HEK293T (cell line): ENCODE results near the gene ATXN7.

Source experiments
- CTCF ChIA-PET: fragments of 350-600 bp; formaldehyde crosslinking; extraction: SDS; loops from one replicate; lab custom pipeline; 2021; ENCODE audit warnings: antibody characterized with exemption, inconsistent platforms; lab: Yijun Ruan, JAX
- POLR2A ChIA-PET: fragments of 350-600 bp; formaldehyde crosslinking; extraction: SDS; loops from one replicate; lab custom pipeline; 2020; ENCODE audit warnings: antibody characterized with exemption, inconsistent platforms; lab: Yijun Ruan, JAX
- DNase-seq: peaks from one replicate; pipeline ENCODE4 v3.0.0; 2012; ENCODE audit warnings: mixed read lengths; ENCODE audit errors: extremely low spot score
- ARNT ChIP-seq: fragments of 450-650 bp; IDR thresholded peaks from 2 replicates; pipeline ENCODE4 v1.6.1; 2017; ENCODE audit warnings: mild to moderate bottlenecking
- BHLHE40 ChIP-seq: fragments of 450-650 bp; IDR thresholded peaks from 2 replicates; pipeline ENCODE4 v1.6.1; 2016; ENCODE audit warnings: mild to moderate bottlenecking, moderate library complexity, borderline replicate concordance
- CTBP1 ChIP-seq: fragments of 450-650 bp; IDR thresholded peaks from 2 replicates; pipeline ENCODE4 v1.6.1; 2016; ENCODE audit warnings: borderline replicate concordance
- ELF4 ChIP-seq: fragments of 450-650 bp; IDR thresholded peaks from 2 replicates; pipeline ENCODE4 v1.6.1; 2017; ENCODE audit warnings: antibody characterized with exemption
- FOXA1 ChIP-seq: fragments of 450-650 bp; IDR thresholded peaks from 2 replicates; pipeline ENCODE4 v1.6.1; 2016; ENCODE audit warnings: mild to moderate bottlenecking
- FOXK2 ChIP-seq: fragments of 450-650 bp; IDR thresholded peaks from 2 replicates; pipeline ENCODE4 v1.6.1; 2016; ENCODE audit warnings: mild to moderate bottlenecking
- FOXM1 ChIP-seq: fragments of 450-650 bp; IDR thresholded peaks from 2 replicates; pipeline ENCODE4 v1.6.1; 2017; ENCODE audit warnings: mild to moderate bottlenecking, borderline replicate concordance
- HDGF ChIP-seq: fragments of 450-650 bp; IDR thresholded peaks from 2 replicates; pipeline ENCODE4 v1.6.1; 2017; ENCODE audit warnings: antibody characterized with exemption, borderline replicate concordance
- L3MBTL2 ChIP-seq: fragments of 450-650 bp; conservative IDR thresholded peaks from 2 replicates; pipeline ENCODE4 v1.6.1; 2016; ENCODE audit warnings: mild to moderate bottlenecking
- LEF1 ChIP-seq: fragments of 450-650 bp; IDR thresholded peaks from 2 replicates; pipeline ENCODE4 v1.6.1; 2017; ENCODE audit warnings: mild to moderate bottlenecking, borderline replicate concordance
- NFRKB ChIP-seq: fragments of 450-650 bp; IDR thresholded peaks from 2 replicates; pipeline ENCODE4 v1.6.1; 2016; ENCODE audit warnings: mild to moderate bottlenecking, moderate library complexity
- SP1 ChIP-seq: fragments of 450-650 bp; IDR thresholded peaks from 2 replicates; pipeline ENCODE4 v1.6.1; 2017
- SUZ12 ChIP-seq: fragments of 450-650 bp; IDR thresholded peaks from 2 replicates; pipeline ENCODE4 v1.6.1; 2016; ENCODE audit warnings: mild to moderate bottlenecking
- TARDBP ChIP-seq: fragments of 450-650 bp; IDR thresholded peaks from 2 replicates; pipeline ENCODE4 v1.6.1; 2016
- ZNF384 ChIP-seq: fragments of 450-650 bp; IDR thresholded peaks from 2 replicates; pipeline ENCODE4 v1.6.1; 2016
- TF ChIP-seq, protein P1 (sequence below): fragments of 450-650 bp; IDR thresholded peaks from 2 replicates; pipeline ENCODE4 v1.6.1; 2016

ATXN7 gene

DNA sequence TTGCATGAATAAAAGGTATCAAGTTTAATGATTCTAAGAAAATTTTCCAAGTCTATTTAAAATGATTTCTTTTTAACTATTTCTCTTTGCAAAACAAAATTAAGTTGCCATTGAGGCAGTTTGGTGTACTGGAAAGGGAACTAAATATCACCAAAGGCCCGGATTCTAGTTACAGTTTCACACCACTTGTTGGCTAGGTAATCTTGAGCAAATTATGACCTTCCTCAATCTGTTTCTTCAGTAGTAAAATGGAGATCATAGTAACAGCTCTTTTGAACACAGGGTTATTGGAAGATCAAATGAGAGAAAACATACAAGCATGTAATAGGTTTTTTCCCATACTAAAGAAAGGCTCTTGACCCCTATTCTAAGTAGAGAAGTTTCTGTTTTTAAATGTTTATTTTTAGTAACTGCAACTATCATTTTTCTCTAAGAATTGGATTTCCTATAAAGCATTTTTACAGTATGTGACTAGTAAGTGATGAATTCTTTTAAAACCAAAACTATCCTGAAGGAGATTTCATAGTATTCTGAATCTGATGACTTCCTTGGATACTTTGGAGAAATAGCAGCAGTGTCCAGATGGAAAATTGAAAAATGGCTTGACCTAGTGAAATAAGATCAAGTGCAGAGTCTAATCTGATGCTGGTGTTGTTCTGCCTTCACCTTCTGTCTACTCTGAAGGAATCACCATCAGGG, 32.8 kb downstream of the ATXN7 start:
- ChIA-PET POLR2A (interaction anchor here (1.3 kb wide), 1 partner anchor 15 kb away, joined by 3 read pairs; the partner anchor contains the start of gene SCAANT1), CTCF (interaction anchor here (1.2 kb wide), 1 partner anchor 65 kb away, joined by 3 read pairs; no protein-coding TSS in a partner anchor)
- TF ChIP-seq TARDBP (no peak), HDGF (no peak), FOXM1 (no peak), FOXA1 (no peak), CTBP1 (no peak), ARNT (no peak)
- DNase-seq: no peak

DNA sequence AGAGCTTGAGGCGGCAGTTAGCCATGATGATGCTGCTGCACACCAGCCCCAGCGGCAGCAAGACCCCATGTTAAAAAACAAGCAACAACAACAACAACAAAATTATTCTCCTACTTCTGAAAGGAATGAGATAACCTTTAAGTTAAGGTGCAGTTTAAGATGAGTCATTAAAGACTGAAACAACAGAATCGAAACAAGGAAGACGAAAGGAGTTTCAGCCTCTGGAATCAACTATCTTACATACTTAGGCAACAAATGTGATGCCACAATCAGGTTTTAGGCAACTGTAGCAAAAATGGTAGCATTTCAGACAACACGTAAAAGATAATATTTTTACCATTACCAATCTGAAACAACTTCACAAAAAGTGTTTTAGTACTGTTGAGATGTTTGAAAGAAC, 36.3 kb downstream of the ATXN7 start:
- CTCF ChIA-PET: no interaction called here
- DNase-seq: no peak
- TF ChIP-seq LEF1: no peak
- no peak for TF ChIP-seq NFRKB
- no peak for TF ChIP-seq ELF4
- TF ChIP-seq SP1: no peak
- TF ChIP-seq BHLHE40: no peak
- TF ChIP-seq HDGF: no peak
- POLR2A ChIA-PET: no interaction called here

DNA sequence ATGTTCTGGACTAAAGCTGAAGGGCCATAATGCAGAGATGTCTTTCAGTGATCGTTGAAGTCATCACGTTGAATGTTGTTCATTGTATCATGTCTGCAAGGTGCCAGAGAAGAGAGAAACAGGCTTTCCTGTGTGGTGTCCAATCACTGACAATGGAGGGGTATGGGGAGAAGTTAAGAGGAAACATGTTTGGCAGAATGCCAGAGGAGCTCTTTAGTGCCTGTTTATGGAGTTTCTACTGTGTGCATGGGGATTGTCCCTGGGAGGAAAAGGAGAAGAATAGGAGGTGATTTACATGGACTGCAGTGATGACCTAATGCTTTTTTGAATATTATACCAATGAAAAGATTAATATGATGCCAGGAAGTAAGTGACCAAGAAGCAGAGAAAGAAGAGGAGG, 36.8 kb downstream of the ATXN7 start:
- CTCF ChIA-PET: no interaction called here
- POLR2A ChIA-PET: no interaction called here
- peak; percentile 30 for DNase-seq
- TF ChIP-seq ZNF384: no peak
- no peak for TF ChIP-seq NFRKB
- TF ChIP-seq BHLHE40: no peak
- no peak for TF ChIP-seq L3MBTL2
- no peak for TF ChIP-seq FOXM1
- no peak for TF ChIP-seq FOXK2
- TF ChIP-seq ARNT: no peak
- no peak for TF ChIP-seq CTBP1
- TF ChIP-seq HDGF: no peak
- no peak for TF ChIP-seq SP1
- TF ChIP-seq SUZ12: no peak
- no peak for TF ChIP-seq ELF4
- no peak for TF ChIP-seq LEF1
- TF ChIP-seq, protein P1, sequence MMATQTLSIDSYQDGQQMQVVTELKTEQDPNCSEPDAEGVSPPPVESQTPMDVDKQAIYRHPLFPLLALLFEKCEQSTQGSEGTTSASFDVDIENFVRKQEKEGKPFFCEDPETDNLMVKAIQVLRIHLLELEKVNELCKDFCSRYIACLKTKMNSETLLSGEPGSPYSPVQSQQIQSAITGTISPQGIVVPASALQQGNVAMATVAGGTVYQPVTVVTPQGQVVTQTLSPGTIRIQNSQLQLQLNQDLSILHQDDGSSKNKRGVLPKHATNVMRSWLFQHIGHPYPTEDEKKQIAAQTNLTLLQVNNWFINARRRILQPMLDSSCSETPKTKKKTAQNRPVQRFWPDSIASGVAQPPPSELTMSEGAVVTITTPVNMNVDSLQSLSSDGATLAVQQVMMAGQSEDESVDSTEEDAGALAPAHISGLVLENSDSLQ: no peak
- no peak for TF ChIP-seq TARDBP
- TF ChIP-seq FOXA1: no peak

DNA sequence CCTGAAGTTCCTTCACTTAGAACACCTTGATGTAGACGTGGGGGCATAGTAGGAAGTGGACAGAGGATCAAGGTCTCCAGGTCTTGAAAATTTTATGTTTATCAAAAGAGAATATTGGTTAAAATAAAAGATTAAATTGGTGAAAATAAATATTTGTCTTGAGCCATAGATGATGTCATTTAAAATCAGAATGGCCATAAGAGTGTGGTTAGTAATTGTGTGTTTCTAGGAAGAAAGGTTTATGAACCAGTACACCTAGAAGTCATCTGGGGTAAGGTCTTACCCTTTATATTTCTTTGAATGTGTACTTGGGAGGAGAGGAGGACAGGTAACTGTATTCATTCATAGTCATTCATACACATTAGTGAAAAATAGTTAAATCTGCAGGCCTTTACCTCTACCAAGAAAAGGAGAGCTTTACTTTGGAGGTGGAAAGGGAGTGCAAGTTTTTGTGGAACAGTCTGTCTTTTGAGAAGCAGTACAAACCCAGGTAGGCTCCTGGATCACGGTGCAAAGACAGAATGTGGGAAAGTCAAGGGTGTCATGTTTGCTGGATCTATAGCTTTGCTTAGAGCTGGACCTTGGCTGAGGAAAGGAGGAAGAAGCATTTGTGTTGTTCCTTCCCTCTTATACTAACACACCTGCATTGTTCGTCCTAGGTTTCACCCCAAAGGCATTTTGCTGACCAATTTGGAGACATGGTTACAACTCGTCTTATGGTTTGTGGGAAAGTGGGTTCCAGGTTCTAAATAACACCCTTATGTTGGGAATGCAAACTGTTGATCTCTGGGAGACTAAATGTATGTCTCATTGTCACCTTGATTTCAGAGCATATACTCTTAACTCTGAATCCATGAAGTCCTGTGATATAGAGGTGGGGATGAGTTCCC, 42.3 kb downstream of the ATXN7 start:
- CTCF ChIA-PET: no interaction called here
- DNase-seq: no peak
- POLR2A ChIA-PET: no interaction called here
- TF ChIP-seq TARDBP (no peak), L3MBTL2 (no peak), ARNT (no peak), BHLHE40 (no peak), FOXA1 (no peak), CTBP1 (no peak), FOXM1 (no peak), LEF1 (no peak), ELF4 (no peak), ZNF384 (no peak), HDGF (no peak), SUZ12 (no peak), NFRKB (no peak), SP1 (no peak)
- TF ChIP-seq, protein P1: no peak

DNA sequence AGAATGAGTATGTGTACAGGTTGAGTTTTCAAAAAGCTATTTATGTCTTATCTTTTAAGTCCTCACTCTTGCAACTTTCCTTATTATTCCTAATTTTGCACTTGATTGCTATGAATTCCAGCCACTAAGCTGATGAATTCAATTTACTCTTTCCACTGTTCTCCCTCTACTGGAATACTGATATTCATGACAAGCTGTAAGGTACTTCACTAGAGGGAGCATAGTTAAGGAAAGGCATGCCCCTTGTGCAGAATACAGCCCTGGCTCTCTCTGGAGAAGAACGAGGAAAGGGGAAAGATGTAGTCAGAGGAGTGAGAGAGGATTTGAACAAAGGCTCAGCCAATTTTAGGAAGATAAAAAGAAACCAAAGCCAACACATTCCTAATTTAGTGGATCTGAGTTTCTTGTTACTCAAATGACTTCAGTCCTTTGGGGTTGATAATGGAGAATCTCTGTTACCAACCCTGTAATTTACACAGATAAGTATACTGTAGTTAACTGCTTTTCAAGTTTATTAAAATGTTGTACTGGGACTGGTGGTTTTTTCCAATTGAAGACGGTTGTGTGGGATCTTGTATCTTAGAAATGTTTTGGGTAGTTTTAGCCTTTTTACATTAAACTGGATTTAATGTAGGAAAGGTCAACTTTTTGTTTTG, 44.5 kb downstream of the ATXN7 start:
- peak; percentile 23 for DNase-seq
- TF ChIP-seq SUZ12: no peak
- TF ChIP-seq FOXM1: no peak
- TF ChIP-seq ZNF384: no peak
- no peak for TF ChIP-seq FOXA1
- TF ChIP-seq SP1: no peak
- no peak for TF ChIP-seq LEF1
- TF ChIP-seq, protein P1: no peak
- TF ChIP-seq TARDBP: no peak
- TF ChIP-seq NFRKB: no peak
- no peak for TF ChIP-seq BHLHE40
- TF ChIP-seq L3MBTL2: no peak
- TF ChIP-seq FOXK2: no peak
- TF ChIP-seq CTBP1: no peak
- TF ChIP-seq ELF4: no peak
- TF ChIP-seq HDGF: no peak
- POLR2A ChIA-PET: no interaction called here
- CTCF ChIA-PET: no interaction called here
